CD14-positive monocyte (primary cell): Measurements from ENCODE around the gene PPCS. TPM values are rescaled to one million over a fixed set of nuclear protein-coding genes. Genes with fewer than 3 reads are reported as not detected.

ENCODE experiments used
- DNase-seq, 3 donors: peaks; one replicate each; pipeline ENCODE4 v3.0.0-alpha.2; 2011 to 2022
- H2AFZ ChIP-seq: 2 replicates; pipeline ENCODE4 v1.6.0; 2012; ENCODE audit warnings: mild to moderate bottlenecking, low read depth, low read length, inconsistent platforms; ENCODE audit not compliant: insufficient read depth, poor library complexity, severe bottlenecking
- H3K27ac ChIP-seq, 2 donors: 1 replicate in 1 of 2; 2 replicates in 1 of 2; pipeline ENCODE4 v1.5.1; 2012 to 2013; ENCODE audit warnings: low read length in 2 of 2, control low read depth in 1 of 2, inconsistent platforms in 1 of 2, low read depth in 1 of 2, mild to moderate bottlenecking in 1 of 2
- H3K27me3 ChIP-seq, 2 donors: one replicate each; pipeline versions ENCODE4 v1.6.0 to v1.6.1; 2011 to 2013; ENCODE audit warnings: low read length in 2 of 2; ENCODE audit not compliant: control insufficient read depth in 2 of 2, insufficient read depth in 2 of 2
- H3K36me3 ChIP-seq, 2 donors: replicated peaks in 1 of 2; 1 replicate in 1 of 2; 2 replicates in 1 of 2; pipeline versions ENCODE4 v1.5.1 to v1.6.1; 2012 to 2013; ENCODE audit warnings: low read length in 2 of 2, control low read depth in 1 of 2, inconsistent platforms in 1 of 2, mild to moderate bottlenecking in 1 of 2; ENCODE audit not compliant: insufficient read depth in 2 of 2, control insufficient read depth in 1 of 2
- H3K4me1 ChIP-seq, 2 donors: 1 replicate in 1 of 2; 2 replicates in 1 of 2; pipeline versions ENCODE4 v1.5.1 to v1.6.1; 2012 to 2013; ENCODE audit warnings: low read length in 2 of 2, control low read depth in 1 of 2, inconsistent platforms in 1 of 2, mild to moderate bottlenecking in 1 of 2, moderate library complexity in 1 of 2; ENCODE audit not compliant: insufficient read depth in 2 of 2, control insufficient read depth in 1 of 2
- H3K4me2 ChIP-seq: replicated peaks from 2 replicates; pipeline ENCODE3; 2012; ENCODE audit warnings: low read length, moderate library complexity, mild to moderate bottlenecking; ENCODE audit not compliant: poor library complexity, severe bottlenecking; ENCODE audit errors: extremely low read depth
- H3K4me3 ChIP-seq, 3 experiments: fragments of 200-600 bp in 1 of 3; sonication (generic) in 1 of 3; replicated peaks in 1 of 3; 1 replicate in 2 of 3; 2 replicates in 1 of 3; pipeline ENCODE4 v1.5.1; 2011 to 2013; ENCODE audit warnings: low read length in 3 of 3, mild to moderate bottlenecking in 3 of 3, control low read depth in 2 of 3, low read depth in 2 of 3, inconsistent platforms in 1 of 3, moderate library complexity in 1 of 3
- H3K79me2 ChIP-seq: 2 replicates; pipeline ENCODE4 v1.6.0; 2012; ENCODE audit warnings: mild to moderate bottlenecking, control low read depth, inconsistent platforms, low read length, moderate library complexity; ENCODE audit not compliant: insufficient read depth
- H3K9ac ChIP-seq: 2 replicates; pipeline ENCODE4 v1.6.0; 2017; ENCODE audit warnings: low read length, mild to moderate bottlenecking; ENCODE audit not compliant: insufficient read depth, poor library complexity, severe bottlenecking
- H3K9me3 ChIP-seq, 2 donors: replicated peaks in 1 of 2; 1 replicate in 1 of 2; 2 replicates in 1 of 2; pipeline versions ENCODE4 v1.5.1 to v1.6.1; 2012 to 2013; ENCODE audit warnings: low read length in 2 of 2, control low read depth in 1 of 2; ENCODE audit not compliant: control insufficient read depth in 1 of 2, insufficient read depth in 1 of 2
- H4K20me1 ChIP-seq: 2 replicates; pipeline ENCODE4 v1.6.0; 2012; ENCODE audit warnings: mild to moderate bottlenecking, low read length, control low read depth, moderate library complexity; ENCODE audit not compliant: insufficient read depth
- H3K27ac Mint-ChIP-seq, 7 donors: one replicate each; pipeline ENCODE4 v1.8.0; 2020; ENCODE audit warnings: mild to moderate bottlenecking in 7 of 7, mixed read lengths in 7 of 7, moderate library complexity in 6 of 7, inconsistent platforms in 2 of 7
- H3K27me3 Mint-ChIP-seq, 3 donors: one replicate each; pipeline ENCODE4 v1.8.0; 2021 to 2022; ENCODE audit warnings: low read depth in 3 of 3, mild to moderate bottlenecking in 3 of 3, mixed read lengths in 3 of 3, moderate library complexity in 3 of 3, inconsistent platforms in 1 of 3
- H3K36me3 Mint-ChIP-seq, 2 donors: one replicate each; pipeline ENCODE4 v1.8.0; 2020; ENCODE audit warnings: mixed read lengths in 2 of 2, inconsistent platforms in 1 of 2, mild to moderate bottlenecking in 1 of 2
- H3K4me1 Mint-ChIP-seq: one replicate; pipeline ENCODE4 v1.8.0; 2020; ENCODE audit warnings: mild to moderate bottlenecking, mixed read lengths
- H3K4me3 Mint-ChIP-seq, 2 donors: one replicate each; pipeline ENCODE4 v1.8.0; 2020; ENCODE audit warnings: mild to moderate bottlenecking in 2 of 2, mixed read lengths in 2 of 2, moderate library complexity in 1 of 2
- H3K9me3 Mint-ChIP-seq, 7 donors: one replicate each; pipeline ENCODE4 v1.8.0; 2020 to 2022; ENCODE audit warnings: mixed read lengths in 7 of 7, mild to moderate bottlenecking in 6 of 7, moderate library complexity in 6 of 7, inconsistent platforms in 2 of 7
- WGBS: methylation state at CpG from one replicate; pipeline ENCODE4 v1.1.5; 2013; ENCODE audit warnings: missing lambda C conversion rate; ENCODE audit not compliant: insufficient coverage; 5-methylcytosine and 5-hydroxymethylcytosine counted together
- intact Hi-C, 2 donors: fragments of 100-400 bp; cut with micrococcal nuclease; formaldehyde crosslinking; loops; one replicate each; pipeline versions ENCODE4 v1.15.0 to v1.15.1; 2023
- polyA plus RNA-seq, 3 donors: library from polyadenylated mRNA; depleted of rRNA in 1 of 3; unstranded in 2 of 3; stranded (reverse) in 1 of 3; fragments of 300-500 nt in 2 of 3; fragments of >200 nt in 1 of 3; fragmentation: Illumina TruSeq in 2 of 3; gene quantifications; 1 replicate in 2 of 3; 2 replicates in 1 of 3; pipeline ENCODE4 v1.2.3, GENCODE V29; 2012 to 2021
- TF ChIP-seq, protein P1 (sequence below): fragments of 200-600 bp; IDR thresholded peaks from one replicate; pipeline ENCODE4 v1.8.0; 2022; ENCODE audit warnings: antibody characterized with exemption, mild to moderate bottlenecking

The PPCS gene
- polyA plus RNA-seq, 3 donors, result 43.2 to 182 (median 176) TPM

- Mint-ChIP-seq H3K36me3 (peaks cover 6 to 14% of the 10 kb centered on the region in 2 donors), H3K9me3 (no peaks in the 10 kb centered on the region), H3K27me3 (no peaks in the 10 kb centered on the region), H3K4me1 (peaks cover 5% of the 10 kb centered on the region), H3K4me3 (no peak overlapping the region), H3K27ac (no peak overlapping the region)
- 85% methylated on average over 2 of the region's 3 CpGs for WGBS
- no peaks in the 10 kb centered on the region for H3K27me3 ChIP-seq
- intact Hi-C loops, result no loop called here
- TF ChIP-seq, protein P1, sequence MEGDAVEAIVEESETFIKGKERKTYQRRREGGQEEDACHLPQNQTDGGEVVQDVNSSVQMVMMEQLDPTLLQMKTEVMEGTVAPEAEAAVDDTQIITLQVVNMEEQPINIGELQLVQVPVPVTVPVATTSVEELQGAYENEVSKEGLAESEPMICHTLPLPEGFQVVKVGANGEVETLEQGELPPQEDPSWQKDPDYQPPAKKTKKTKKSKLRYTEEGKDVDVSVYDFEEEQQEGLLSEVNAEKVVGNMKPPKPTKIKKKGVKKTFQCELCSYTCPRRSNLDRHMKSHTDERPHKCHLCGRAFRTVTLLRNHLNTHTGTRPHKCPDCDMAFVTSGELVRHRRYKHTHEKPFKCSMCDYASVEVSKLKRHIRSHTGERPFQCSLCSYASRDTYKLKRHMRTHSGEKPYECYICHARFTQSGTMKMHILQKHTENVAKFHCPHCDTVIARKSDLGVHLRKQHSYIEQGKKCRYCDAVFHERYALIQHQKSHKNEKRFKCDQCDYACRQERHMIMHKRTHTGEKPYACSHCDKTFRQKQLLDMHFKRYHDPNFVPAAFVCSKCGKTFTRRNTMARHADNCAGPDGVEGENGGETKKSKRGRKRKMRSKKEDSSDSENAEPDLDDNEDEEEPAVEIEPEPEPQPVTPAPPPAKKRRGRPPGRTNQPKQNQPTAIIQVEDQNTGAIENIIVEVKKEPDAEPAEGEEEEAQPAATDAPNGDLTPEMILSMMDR, result no peak
- no peaks in the 10 kb centered on the region for H3K79me2 ChIP-seq
- no peak overlapping the region for H3K4me3 ChIP-seq
- H3K4me1 ChIP-seq, result peaks cover 0 to 4% of the 10 kb centered on the region in 2 donors
- H3K36me3 ChIP-seq, result no peaks in the 10 kb centered on the region
- H2AFZ ChIP-seq, result no peak overlapping the region
- no peaks in the 10 kb centered on the region for H3K9me3 ChIP-seq
- DNase-seq, result no peak
- H3K9ac ChIP-seq, result no peak overlapping the region
- no peak overlapping the region for H3K27ac ChIP-seq
- no peaks in the 10 kb centered on the region for H4K20me1 ChIP-seq
- no peak overlapping the region for H3K4me2 ChIP-seq
Measured at GRCh38 chr1:42477775-42478174, 21.4 kb downstream of the PPCS start.

DNA sequence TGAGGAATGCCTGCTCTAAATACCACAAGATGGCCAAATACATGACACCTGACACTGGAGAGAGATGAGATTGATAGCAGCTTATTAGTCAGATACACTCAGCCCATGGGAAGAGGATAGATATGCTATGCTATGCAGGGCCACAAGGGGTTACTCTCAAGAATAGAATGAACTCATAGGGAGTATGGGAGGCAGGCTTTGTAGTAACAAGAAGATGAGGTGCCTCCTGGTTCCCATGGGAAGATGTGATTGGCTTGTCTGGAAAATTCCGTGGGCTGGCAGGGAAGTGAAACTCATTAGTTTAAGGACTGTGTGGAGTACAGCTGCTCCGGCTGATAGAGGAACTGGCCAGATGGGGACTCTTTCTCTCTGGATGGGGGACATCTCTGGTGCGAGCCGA lies 23.3 kb downstream of the PPCS start:
- no CpG with 5 or more reads among the region's 4 CpGs for WGBS
- peak in 2 of 3 donors; percentile 3 to 31 for DNase-seq
- Histone ChIP-seq H3K27me3 (no peaks in the 10 kb centered on the region), H3K4me3 (no peak overlapping the region), H3K9me3 (no peaks in the 10 kb centered on the region), H3K27ac (no peak overlapping the region), H3K36me3 (no peaks in the 10 kb centered on the region), H3K79me2 (no peaks in the 10 kb centered on the region), H3K9ac (no peak overlapping the region), H2AFZ (no peak overlapping the region), H3K4me1 (peaks cover 0 to 4% of the 10 kb centered on the region in 2 donors), H3K4me2 (no peak overlapping the region), H4K20me1 (no peaks in the 10 kb centered on the region)
- Mint-ChIP-seq H3K9me3 (no peaks in the 10 kb centered on the region), H3K36me3 (peaks cover 11 to 16% of the 10 kb centered on the region in 2 donors), H3K27me3 (no peaks in the 10 kb centered on the region), H3K4me3 (no peak overlapping the region), H3K27ac (peak overlapping the region in 1 of 7 donors; percentile 9), H3K4me1 (peaks cover 5% of the 10 kb centered on the region)
- TF ChIP-seq, protein P1, result peak; percentile 29
- intact Hi-C loops, result no loop called here
